GM21825 (cell line): Measurements from ENCODE around the gene GABRG2.

ENCODE experiments used
- ATAC-seq: cut with Tn5 transposase; IDR thresholded peaks from one replicate; pipeline ENCODE4 v1.9.1; 2021; ENCODE audit warnings: mild to moderate bottlenecking, moderate library complexity; ENCODE audit not compliant: unreplicated experiment

The GABRG2 gene

DNA sequence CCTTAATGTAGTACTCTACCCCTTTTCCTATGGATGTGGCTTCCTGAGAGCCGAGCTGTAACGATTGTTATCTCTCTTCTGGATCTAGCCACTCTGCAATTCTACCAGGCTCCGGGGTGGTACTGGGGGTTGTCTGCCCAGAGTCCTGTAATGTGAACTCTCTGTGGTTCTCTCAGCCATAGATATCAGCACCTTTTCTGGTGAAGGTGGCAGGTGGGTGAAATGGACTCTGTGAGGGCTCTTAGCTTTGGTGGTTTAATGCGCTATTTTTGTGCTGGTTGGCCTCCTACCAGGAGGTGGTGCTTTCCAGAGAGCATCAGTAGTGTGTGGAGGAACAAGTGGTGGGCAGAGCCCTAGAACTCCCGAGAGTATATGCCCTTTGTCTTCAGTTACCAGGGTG is 122.1 kb downstream of the GABRG2 start:
- ATAC-seq = no peak

DNA sequence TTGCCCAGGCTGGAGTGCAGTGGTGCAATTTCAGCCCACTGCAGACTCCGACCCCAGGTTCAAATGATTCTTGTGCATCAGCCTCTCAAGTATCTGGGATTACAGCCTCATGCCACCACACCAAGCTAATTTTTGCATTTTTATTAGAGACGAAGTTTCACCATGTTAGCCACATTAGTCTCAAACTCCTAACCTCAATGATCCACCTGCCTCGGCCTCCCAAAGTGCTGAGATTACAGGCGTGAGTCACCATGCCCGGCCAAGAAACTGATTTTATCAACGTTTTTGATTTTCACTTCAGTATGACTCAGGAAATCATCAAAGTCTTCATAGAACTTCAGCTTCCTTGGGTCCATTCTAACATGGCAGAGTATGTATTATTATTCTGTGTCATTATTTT is 125.4 kb downstream of the GABRG2 start:
- ATAC-seq = no peak

DNA sequence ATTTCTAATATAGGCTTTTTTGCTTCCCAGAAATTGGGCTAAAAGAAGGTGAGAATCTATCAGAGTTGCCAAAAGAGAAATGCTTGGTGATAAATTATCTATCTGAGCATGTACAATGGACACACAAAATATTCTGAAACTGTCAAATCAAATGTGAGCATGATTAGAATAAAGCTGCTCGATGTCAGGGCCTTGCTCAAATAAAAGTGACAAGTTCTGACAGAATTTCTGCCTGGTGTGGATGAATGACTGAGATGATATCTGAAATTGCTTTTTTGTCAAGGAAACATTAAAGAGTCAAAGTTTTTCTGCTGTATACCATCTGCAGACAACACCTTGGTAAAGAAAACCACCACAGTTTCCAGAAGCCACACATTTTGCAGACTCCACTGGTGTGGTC is 128.8 kb downstream of the GABRG2 start:
- ATAC-seq = no peak

GRCh38 chr5:162202285-162202880 is 134.8 kb downstream of the GABRG2 start:
- ATAC-seq = no peak
